Activated CD8-positive, alpha-beta memory T cell treated with anti-CD3 and anti-CD28 coated beads for 48 hours (primary cell): Measurements from ENCODE around the gene PHACTR2.
"Not testable (repeated sequence)": the region's sequence is repeated elsewhere in the genome, so short reads cannot be mapped to it uniquely, and the experiment has no call there.

Experiments
- DNase-seq, 3 experiments: peaks; one replicate each; pipeline ENCODE4 v3.0.0-alpha.2; 2020; ENCODE audit warnings: low read depth in 2 of 3, low spot score in 2 of 3

PHACTR2 gene

DNA sequence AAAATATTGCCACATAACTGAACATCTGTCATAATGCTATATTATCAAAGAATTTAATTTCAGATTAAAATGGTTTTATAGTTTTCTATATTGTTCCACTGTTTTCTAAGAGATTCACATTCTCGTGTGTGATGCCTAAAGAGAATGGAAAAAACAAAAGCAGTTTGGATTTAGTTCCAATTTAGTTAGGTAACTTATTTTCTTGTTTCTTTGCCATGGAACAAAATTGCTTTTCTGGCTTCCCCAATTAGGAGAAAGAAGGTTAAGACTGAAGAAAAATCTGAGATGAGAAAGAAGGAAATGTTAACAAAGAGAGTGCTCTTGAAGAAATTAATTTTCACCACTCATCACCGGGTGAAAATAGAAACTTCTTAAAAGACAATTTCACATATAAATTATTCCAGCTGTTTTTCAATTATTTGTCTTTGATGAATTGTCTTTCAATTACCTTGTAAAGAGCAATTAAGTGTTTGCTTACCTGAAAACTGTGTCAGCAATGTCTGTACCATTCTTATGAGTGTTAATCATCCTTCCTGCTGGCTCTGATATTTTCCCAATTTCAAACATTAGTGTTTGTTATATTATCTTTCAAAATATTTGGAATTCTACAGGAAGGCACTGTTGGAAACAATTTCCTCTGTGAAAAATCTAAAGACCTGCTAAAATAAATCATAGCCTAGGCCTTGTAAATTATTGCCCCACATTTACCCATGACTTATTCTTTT lies 19.5 kb downstream of the PHACTR2 start:
- no peak for DNase-seq

DNA sequence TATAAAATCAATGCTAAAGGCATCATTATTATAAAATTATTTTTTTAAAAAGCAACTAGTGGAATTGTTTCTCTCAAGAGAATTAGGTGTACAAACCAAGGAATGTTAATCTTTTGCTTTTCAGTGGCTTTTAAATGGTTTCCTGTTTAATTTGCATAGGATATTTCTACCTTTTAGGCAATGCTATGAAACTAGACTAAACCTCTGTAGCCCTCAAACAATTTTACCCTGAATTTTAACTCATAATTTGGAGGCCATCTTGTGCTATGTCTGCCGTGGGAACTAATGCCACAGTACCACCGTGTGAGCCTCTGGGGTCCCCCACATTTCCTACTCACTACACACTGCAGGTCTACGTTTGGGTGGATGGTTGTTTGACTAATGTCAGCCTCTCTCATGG lies 20.6 kb downstream of the PHACTR2 start:
- DNase-seq: no peak

- no peak for DNase-seq
Observed at GRCh38 chr6:143698759-143699429, 21.1 kb downstream of the PHACTR2 start.

- DNase-seq: no peak
Observed at GRCh38 chr6:143699430-143699825, 21.7 kb downstream of the PHACTR2 start.

DNA sequence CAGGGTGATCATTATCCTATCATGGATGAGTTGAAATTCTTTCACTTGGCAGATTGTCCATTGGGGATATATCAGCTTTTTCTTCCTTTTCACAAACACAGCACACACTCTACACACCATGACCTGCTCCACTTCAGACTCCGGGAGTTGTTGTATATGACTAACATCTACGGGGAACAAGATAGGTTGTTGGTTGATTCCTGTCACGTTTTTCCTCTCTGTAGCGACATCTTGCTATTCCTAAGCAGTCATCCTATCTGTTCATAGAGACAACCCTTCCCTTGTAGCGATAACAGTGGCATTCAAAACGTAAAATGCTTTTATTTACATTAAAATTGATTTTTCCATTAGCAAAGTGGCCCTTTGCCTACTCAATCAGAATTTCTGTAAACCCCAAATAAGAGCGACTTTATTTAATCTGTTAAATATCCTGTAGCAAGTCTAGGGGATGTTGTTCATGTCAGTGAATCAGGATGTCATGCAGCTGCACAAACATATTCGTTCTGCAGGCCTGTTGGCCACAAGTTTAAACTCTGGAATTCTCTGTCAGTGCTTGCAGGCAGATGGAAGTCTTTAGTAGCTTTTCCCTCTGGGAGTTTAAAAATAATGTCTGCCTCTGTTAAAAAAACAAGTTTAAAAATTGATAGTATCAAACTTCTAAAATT lies 23.1 kb downstream of the PHACTR2 start:
- no peak for DNase-seq

GRCh38 chr6:143701349-143702234 lies 23.8 kb downstream of the PHACTR2 start:
- DNase-seq: no peak

GRCh38 chr6:143705569-143705968 lies 27.8 kb downstream of the PHACTR2 start:
- DNase-seq: no peak

- no peak for DNase-seq
Observed at GRCh38 chr6:143707697-143708096, 29.9 kb downstream of the PHACTR2 start.

DNA sequence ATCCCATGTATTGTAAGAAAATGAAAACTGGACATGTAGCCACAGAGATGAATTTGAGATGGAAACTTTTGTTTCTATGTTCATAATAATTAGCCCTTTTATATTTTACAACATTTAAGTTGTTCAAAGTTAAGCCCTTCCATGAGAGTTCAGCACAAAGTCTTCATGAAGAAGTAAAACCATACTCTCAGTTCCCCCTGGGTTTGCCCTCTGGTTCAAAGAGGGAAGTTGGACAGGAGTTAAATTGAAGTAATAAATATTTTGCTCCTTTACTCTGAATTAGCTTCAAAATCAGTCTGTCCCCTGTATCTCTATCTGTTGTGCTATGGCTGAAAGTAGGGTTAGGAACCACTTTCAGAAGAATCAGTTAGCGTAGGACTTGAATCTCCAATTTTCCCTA lies 31.1 kb downstream of the PHACTR2 start:
- DNase-seq: no peak

- DNase-seq: no peak
Observed at GRCh38 chr6:143711714-143712113, 33.9 kb downstream of the PHACTR2 start.

- DNase-seq: no peak
Observed at GRCh38 chr6:143718472-143718871, 40.7 kb downstream of the PHACTR2 start.

GRCh38 chr6:143721642-143722041 lies 43.9 kb downstream of the PHACTR2 start:
- no peak for DNase-seq

- DNase-seq: no peak
Observed at GRCh38 chr6:143724876-143725275, 47.1 kb downstream of the PHACTR2 start.

- no peak for DNase-seq
Observed at GRCh38 chr6:143726015-143726647, 48.4 kb downstream of the PHACTR2 start.

DNA sequence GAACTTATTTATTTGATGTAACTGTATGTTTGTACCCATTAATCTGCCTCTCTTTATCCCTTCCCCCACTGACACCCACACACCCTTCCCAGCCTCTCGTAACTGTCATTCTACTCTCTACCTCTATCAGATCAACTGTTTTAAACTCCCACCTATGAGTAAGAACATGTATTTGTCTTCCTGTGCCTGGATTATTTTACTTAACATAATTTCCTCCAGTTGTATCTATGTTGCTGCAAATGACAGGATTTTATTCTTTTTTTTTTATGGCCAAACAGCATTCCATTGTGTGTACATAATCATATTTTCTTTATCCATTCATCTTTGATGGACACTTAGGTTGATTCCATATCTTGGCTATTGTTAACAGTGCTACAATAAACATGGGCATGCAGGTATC lies 49.3 kb downstream of the PHACTR2 start:
- DNase-seq: no peak

- DNase-seq: no peak
Observed at GRCh38 chr6:143731789-143732188, 54.0 kb downstream of the PHACTR2 start.

DNA sequence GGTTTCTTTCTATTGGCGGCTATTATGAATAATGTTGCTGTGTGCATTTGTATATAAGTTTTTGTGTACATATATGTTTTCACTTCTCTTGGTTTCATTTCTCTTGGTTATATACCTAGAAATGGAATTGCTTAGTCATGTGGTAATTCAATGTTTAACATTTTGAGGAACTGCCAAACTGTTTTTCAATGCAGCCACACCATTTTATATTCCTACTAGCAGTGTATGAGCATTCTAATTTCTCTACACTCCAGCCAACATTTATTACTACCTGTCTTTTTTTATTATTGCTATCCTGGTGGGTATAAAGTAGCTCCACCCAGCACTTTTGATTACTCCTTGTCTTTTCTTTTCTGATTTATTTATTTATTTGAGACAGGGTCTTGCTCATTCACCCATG lies 54.8 kb downstream of the PHACTR2 start:
- no peak for DNase-seq

- DNase-seq: no peak
Observed at GRCh38 chr6:143733510-143733909, 55.7 kb downstream of the PHACTR2 start.

- DNase-seq: no peak
Observed at GRCh38 chr6:143734641-143735063, 56.9 kb downstream of the PHACTR2 start.

DNA sequence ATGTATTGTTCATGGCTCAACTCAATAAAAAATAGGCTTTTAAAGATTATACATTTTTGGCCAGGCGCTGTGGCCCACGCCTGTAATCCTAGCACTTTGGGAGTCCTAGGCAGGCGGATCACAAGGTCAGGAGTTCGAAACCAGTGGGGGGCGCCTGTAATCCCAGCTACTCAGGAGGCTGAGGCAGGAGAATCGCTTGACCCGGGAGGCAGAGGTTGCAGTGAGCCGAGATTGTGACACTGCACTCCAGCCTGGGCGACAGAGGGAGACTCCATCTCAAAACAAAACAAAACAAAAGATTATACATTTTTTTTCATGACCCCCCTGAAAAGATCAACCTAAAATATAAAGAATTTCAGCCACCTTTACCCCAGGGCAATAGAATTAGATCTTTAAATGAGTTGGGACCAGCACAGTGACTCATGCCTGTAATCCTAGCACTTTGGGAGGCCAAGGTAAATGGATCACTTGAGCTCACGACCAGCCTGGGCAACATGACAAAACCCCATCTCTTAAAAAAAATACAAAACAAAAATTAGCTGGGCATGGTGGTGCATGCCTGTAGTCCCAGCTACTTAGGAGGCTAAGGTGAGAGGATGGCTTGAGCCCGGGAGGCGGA lies 60.4 kb downstream of the PHACTR2 start:
- not testable (repeated sequence) for DNase-seq
